ENCODE measurements around the gene IMPA2. TPM values are rescaled to one million over a fixed set of nuclear protein-coding genes. Genes with fewer than 3 reads are reported as not detected.

The IMPA2 gene
- total RNA-seq, 1 experiment from 2014 or later, result 22.4 TPM

DNA sequence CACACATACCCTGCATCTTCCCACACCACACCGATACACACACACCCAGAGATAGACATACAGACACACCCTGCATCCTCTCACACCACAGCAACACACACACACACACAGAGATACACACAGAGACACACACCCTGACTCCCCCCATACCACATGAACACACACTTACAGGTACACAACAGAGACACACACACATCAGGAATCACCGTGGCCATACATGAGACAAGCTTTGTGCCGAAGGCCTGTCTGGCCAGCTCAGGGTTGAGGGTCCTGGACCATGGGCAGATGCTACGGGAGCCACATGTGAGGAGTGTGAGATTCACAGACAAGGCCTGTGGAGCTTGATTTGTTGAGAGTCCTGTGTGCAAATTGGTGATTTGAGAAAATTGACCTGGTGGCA is 15.6 kb downstream of the IMPA2 start:
- Histone ChIP-seq H3K4me3 (ENCODE audit: low read depth, low read length, poor library complexity, severe bottlenecking) (no peak overlapping the region), H3K9me3 (ENCODE audit: low read depth, low read length, poor library complexity, severe bottlenecking) (no peaks in the 10 kb centered on the region), H3K36me3 (ENCODE audit: insufficient read depth, low read length, poor library complexity, severe bottlenecking) (peaks cover 4% of the 10 kb centered on the region), H3K27ac (ENCODE audit: low read depth, low read length, poor library complexity, severe bottlenecking) (no peak overlapping the region), H3K27me3 (replicated peaks; ENCODE audit: insufficient read depth, low read depth, low read length, poor library complexity) (no peaks in the 10 kb centered on the region), H3K4me1 (ENCODE audit: insufficient read depth, low read length, poor library complexity, severe bottlenecking) (no peaks in the 10 kb centered on the region)
- intact Hi-C loops (cut with micrococcal nuclease; ENCODE audit: unreplicated experiment), result loop anchor here (5.0 kb wide), 1 partner anchor 265 kb away; no protein-coding TSS in a partner anchor
- CTCF ChIA-PET, result interaction anchor here (3.8 kb wide), 1 partner anchor 60 kb away, joined by 82 read pairs; no protein-coding TSS in a partner anchor
- DNase-seq (ENCODE audit: low spot score), result no peak
- TF ChIP-seq EZH2 (IDR thresholded peaks at IDR 0.05; ENCODE audit: borderline replicate concordance, low read depth, low read length, poor library complexity, severe bottlenecking) (no peak), CTCF (conservative IDR thresholded peaks at IDR 0.05; ENCODE audit: low read depth, low read length) (no peak)
- POLR2A ChIA-PET (ENCODE audit: low non-redundant PET), result no interaction called here
- no TSS peak for BruUV-seq (replicated peaks)

- no peak for DNase-seq (ENCODE audit: low spot score)
- no peak for TF ChIP-seq CTCF (conservative IDR thresholded peaks at IDR 0.05; ENCODE audit: low read depth, low read length)
- TF ChIP-seq EZH2 (IDR thresholded peaks at IDR 0.05; ENCODE audit: borderline replicate concordance, low read depth, low read length, poor library complexity, severe bottlenecking), result no peak
- H3K36me3 ChIP-seq (ENCODE audit: insufficient read depth, low read length, poor library complexity, severe bottlenecking), result peaks cover 4% of the 10 kb centered on the region
- POLR2A ChIA-PET (ENCODE audit: low non-redundant PET), result no interaction called here
- H3K4me3 ChIP-seq (ENCODE audit: low read depth, low read length, poor library complexity, severe bottlenecking), result no peak overlapping the region
- CTCF ChIA-PET, result interaction anchor here (3.8 kb wide), 1 partner anchor 60 kb away, joined by 82 read pairs; no protein-coding TSS in a partner anchor
- BruUV-seq (replicated peaks), result no TSS peak
- no peak overlapping the region for H3K27ac ChIP-seq (ENCODE audit: low read depth, low read length, poor library complexity, severe bottlenecking)
- H3K9me3 ChIP-seq (ENCODE audit: low read depth, low read length, poor library complexity, severe bottlenecking), result no peaks in the 10 kb centered on the region
- H3K27me3 ChIP-seq (replicated peaks; ENCODE audit: insufficient read depth, low read depth, low read length, poor library complexity), result no peaks in the 10 kb centered on the region
- no peaks in the 10 kb centered on the region for H3K4me1 ChIP-seq (ENCODE audit: insufficient read depth, low read length, poor library complexity, severe bottlenecking)
- intact Hi-C loops (cut with micrococcal nuclease; ENCODE audit: unreplicated experiment), result loop anchor here (5.0 kb wide), 1 partner anchor 265 kb away; no protein-coding TSS in a partner anchor
Observed at GRCh38 chr18:11997466-11997865, 16.2 kb downstream of the IMPA2 start.

DNA sequence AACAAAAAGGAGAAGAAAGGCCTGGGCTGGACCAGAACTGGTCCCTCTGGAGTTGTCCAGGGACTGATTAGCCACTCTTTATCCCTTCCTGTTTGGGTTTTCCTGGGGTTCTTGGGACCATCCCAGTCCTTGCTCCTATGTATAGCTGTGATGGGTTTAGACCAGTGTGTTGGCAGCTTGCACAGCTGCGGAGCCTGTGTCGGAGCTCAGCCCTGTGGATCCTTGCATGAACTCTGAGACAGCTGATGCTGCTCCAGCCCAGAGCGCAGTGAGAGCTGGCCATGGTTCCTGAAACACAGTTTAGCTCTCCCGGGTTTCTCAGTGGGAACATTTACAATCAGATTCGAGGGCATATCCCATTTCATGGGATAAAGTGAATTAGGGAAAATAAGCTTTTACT is 16.9 kb downstream of the IMPA2 start:
- POLR2A ChIA-PET (ENCODE audit: low non-redundant PET), result no interaction called here

More for the DNA sequence above, 16.9 kb downstream of the IMPA2 start:
- H3K4me1 ChIP-seq (ENCODE audit: insufficient read depth, low read length, poor library complexity, severe bottlenecking), result no peaks in the 10 kb centered on the region
- H3K4me3 ChIP-seq (ENCODE audit: low read depth, low read length, poor library complexity, severe bottlenecking), result no peak overlapping the region
- no peak overlapping the region for H3K27ac ChIP-seq (ENCODE audit: low read depth, low read length, poor library complexity, severe bottlenecking)
- H3K27me3 ChIP-seq (replicated peaks; ENCODE audit: insufficient read depth, low read depth, low read length, poor library complexity), result no peaks in the 10 kb centered on the region
- peaks cover 4% of the 10 kb centered on the region for H3K36me3 ChIP-seq (ENCODE audit: insufficient read depth, low read length, poor library complexity, severe bottlenecking)
- no TSS peak for BruUV-seq (replicated peaks)
- intact Hi-C loops (cut with micrococcal nuclease; ENCODE audit: unreplicated experiment), result loop anchor here (5.0 kb wide), 1 partner anchor 266 kb away; no protein-coding TSS in a partner anchor
- TF ChIP-seq EZH2 (IDR thresholded peaks at IDR 0.05; ENCODE audit: borderline replicate concordance, low read depth, low read length, poor library complexity, severe bottlenecking), result no peak
- TF ChIP-seq CTCF (conservative IDR thresholded peaks at IDR 0.05; ENCODE audit: low read depth, low read length), result no peak
- CTCF ChIA-PET, result interaction anchor here (0.6 kb wide), 1 partner anchor 29 kb away, joined by 3 read pairs; no protein-coding TSS in a partner anchor
- no peak for DNase-seq (ENCODE audit: low spot score)
- H3K9me3 ChIP-seq (ENCODE audit: low read depth, low read length, poor library complexity, severe bottlenecking), result no peaks in the 10 kb centered on the region

Measured in A673 (cell line).